ENCODE measurements around the gene PRKD2.
A peak's percentile ranks its signal among the peaks of the same experiment; 100 is the strongest.
"Not testable (repeated sequence)": the region's sequence is repeated elsewhere in the genome, so short reads cannot be mapped to it uniquely, and the experiment has no call there.

PRKD2 gene

DNA sequence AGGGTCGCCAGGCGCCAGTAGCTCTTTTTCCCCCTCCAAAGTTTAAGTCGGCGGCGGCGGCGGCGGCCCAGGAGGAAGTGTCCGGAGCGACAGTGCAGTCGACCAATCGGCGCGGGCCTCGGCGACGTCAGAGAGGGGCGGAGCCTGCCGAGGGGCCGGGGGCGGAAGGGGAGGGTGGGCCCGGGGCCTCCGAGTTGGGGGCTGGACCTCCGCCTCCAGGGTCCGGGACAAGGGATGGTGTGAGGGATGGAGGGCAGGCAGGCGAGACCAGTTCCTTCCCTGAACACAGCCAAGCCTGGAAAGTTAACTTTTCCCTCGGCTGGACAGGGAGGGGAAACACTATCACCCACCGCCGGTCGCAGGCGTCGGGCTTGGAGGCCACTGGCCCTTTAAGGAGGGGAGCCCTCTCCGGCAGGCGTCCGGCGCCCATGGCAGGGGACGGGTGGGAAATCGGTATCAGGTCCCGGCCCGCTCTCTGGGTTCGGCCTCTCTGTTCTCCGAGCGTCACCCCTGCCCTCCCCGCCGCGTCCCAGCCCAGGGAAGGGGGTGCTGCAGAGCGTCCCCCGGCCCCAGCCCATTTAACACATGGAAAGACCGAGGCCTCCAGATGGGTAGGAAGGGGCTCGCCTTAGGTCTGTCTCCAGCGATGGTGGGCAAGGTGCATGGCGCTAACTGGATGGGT, at the start of gene PRKD2:
Gene PRKD2, minus strand, starts transcription at position 81 of the 682 bp plus-strand sequence. CDS start 744 bp downstream, outside the sequence.
- DNase-seq (ENCODE audit: low spot score) = peak; percentile 86

DNA sequence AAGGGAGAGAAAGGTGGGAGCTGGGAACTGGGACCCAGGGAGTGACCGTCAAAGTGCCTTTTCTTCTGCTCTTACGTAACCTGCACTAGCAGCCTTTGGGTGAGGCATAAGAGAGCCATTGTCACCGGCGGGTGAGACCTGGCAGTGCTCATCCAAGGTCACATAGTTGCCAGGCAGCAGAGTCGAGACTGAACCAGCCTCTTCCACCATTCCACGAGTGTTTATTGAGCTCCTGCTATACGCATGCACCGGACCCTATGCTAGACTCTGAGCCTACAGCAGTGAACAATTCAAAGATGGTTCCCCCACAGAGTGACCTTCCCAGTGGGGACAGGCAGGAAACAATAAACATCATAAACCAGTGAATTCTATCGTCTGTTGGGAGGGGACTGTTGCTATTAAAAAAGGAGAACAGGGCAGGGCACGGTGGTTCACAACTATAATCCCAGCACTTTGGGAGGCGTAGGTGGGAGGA, 47.9 kb upstream of the PRKD2 start:
- DNase-seq (ENCODE audit: low spot score) = no peak

DNA sequence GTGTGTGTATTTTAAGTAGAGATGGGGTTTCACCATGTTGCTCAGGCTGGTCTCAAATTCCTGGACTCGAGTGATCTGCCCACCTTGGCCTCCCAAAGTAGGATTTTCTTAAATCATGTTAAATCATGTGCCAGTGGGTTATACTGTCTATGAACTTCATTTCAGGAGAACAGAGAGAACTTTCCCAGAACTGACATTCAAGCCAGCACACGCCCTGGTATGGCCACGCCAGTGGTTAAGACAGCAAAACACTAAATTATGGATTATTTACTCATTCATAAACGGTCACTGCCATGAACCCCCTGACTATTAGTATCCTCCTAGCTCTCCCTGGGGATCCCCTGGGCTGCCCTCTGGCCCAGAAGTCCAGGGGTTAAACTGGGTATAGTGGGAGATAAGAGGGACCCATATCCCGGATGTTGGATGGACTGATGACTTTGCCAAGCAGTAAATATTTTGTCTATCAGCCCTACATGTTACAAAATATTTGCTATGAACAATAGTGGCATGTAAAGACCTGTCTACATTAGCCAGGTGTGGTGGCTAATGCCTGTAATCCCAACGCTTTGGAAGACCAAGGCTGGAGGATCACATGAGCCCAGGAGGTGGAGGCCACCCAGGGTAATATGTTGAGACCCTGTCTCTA, 45.5 kb upstream of the PRKD2 start:
- DNase-seq (ENCODE audit: low spot score) = no peak

DNA sequence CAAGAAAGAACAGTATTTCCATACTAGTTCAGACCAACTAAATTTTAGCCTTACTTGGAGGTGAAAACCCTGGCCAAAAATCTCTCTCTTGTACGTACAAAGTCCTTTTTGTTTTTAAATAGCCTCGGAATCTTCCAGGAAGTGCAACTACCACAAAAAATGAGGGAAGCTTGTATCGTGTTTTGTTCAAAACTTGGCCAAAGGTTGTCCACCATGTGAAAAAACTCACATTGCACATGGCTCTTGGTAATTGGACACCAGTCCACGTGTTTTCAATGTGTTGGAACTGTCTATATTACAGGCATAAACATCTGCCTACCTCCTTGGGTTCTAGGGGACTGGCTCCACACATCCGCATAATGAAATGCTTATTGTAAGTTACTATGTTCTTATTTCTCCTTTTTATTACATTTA, 44.5 kb upstream of the PRKD2 start:
- no peak for DNase-seq (ENCODE audit: low spot score)

DNA sequence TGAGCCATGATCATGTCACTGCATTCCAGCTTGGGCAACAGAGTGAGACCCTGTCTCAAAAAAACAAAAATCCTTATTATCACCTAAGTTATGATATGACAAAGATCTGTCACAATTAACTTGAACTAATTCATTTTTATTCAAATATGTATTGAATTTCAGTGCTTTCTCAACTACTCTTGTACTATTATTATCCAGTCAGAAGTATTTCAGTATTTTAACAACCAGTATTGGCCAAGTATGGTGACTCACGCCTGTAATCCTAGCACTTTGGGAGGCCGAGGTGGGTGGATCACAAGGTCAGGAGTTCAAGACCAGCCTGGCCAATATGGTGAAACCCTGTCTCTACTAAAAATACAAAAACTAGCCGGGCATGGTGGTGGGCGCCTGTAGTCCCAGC, 44.0 kb upstream of the PRKD2 start:
- not testable (repeated sequence) for DNase-seq (ENCODE audit: low spot score)

DNA sequence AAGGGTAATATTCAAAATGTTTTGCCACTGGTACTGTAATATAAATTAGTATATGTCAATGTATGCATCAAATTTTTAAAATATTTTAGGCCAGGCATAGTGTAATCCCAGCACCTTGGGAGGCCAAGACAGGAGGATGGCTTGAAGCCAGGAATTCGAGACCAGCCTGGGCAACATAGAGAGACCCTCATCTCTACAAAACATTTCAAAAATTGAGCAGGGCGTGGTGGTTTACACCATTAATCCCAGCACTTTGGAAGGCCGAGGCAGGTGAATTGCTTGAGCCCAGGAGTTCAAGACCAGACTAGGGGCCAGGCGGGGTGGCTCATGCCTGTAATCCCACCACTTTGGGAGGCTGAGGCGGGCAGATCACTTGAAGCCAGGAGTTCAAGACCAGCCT, 43.4 kb upstream of the PRKD2 start:
- DNase-seq (ENCODE audit: low spot score) = no peak

DNA sequence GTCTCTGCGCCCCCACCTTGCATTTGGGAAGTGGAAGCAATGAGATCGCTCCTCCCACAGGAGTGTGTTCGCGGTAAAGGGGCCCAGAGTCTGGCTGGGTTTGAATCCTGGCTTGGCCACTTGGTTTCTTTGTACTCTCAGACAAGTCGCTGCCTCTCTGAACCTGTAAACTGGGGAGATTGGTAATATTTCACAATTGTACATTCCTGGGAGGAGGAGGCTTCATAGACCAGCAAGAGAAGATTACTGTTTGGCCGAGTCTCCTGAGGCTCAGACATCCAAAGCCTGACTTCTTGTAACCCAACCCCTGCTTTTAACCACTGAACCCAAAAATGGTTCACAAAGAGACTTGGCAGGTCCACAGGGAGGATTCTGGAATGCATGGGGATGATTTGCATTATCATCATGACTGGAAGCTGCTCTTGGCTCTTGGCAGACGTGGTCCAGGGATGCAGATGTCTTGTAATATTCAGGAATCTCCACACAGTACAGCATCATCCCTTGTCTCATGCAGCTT, 43.0 kb upstream of the PRKD2 start:
- DNase-seq (ENCODE audit: low spot score) = no peak

DNA sequence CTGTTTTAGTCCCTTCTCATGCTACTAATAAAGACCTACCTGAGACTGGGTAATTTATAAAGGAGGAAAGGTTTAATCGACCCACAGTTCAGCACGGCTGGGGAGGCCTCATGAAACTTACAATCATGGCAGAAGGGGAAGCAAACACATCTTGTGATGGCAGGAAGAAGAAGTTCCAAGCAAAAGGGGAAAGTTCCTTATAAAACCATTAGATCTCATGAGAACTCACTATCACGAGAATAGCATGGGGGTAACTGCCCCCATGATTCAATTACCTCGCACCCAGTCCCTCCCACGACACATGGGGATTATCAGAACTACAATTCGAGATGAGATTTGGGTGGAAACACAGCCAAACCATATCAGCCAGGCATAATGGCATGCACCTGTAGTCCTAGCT, 42.3 kb upstream of the PRKD2 start:
- DNase-seq (ENCODE audit: low spot score) = no peak

DNA sequence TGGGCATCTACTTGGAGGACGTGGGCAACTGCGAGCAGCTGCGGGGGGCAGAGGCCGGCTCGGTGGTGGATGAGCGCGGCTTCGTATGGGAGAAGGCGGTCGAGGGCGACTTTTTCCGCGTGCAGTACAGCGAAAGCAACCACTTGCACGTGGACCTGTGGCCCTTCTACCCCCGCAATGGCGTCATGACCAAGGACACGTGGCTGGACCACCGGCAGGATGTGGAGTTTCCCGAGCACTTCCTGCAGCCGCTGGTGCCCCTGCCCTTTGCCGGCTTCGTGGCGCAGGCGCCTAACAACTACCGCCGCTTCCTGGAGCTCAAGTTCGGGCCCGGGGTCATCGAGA, 39.6 kb upstream of the PRKD2 start:
- no peak for DNase-seq (ENCODE audit: low spot score)

DNA sequence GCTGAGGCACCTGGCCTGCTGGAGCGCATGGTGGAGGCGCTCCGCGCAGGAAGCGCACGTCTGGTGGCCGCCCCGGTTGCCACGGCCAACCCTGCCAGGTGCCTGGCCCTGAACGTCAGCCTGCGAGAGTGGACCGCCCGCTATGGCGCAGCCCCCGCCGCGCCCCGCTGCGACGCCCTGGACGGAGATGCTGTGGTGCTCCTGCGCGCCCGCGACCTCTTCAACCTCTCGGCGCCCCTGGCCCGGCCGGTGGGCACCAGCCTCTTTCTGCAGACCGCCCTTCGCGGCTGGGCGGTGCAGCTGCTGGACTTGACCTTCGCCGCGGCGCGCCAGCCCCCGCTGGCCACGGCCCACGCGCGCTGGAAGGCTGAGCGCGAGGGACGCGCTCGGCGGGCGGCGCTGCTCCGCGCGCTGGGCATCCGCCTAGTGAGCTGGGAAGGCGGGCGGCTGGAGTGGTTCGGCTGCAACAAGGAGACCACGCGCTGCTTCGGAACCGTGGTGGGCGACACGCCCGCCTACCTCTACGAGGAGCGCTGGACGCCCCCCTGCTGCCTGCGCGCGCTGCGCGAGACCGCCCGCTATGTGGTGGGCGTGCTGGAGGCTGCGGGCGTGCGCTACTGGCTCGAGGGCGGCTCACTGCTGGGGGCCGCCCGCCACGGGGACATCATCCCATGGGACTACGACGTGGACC, 39.1 kb upstream of the PRKD2 start:
- DNase-seq (ENCODE audit: low spot score) = no peak

DNA sequence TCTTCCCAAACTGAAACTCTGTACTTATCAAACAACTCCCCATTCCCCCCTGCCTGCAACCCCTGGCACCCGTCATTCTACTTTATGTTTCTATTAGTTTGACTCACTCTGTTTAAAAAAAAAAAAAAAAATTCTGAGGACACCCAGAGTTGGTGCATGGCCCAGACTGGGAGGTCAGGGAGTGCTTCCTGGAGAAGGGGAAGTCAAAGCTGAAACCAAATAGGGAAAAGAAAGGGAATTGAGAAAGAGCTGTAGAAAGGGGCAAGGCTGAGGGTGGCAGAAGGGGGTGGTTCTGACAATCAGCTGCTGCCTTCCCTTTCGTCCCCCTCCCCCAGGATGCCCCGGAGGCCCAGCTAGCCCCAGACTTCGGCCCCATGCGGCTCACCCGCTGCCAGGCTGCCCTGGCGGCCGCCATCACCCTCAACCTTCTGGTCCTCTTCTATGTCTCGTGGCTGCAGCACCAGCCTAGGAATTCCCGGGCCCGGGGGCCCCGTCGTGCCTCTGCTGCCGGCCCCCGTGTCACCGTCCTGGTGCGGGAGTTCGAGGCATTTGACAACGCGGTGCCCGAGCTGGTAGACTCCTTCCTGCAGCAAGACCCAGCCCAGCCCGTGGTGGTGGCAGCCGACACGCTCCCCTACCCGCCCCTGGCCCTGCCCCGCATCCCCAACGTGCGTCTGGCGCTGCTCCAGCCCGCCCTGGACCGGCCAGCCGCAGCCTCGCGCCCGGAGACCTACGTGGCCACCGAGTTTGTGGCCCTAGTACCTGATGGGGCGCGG, 38.4 kb upstream of the PRKD2 start:
- no peak for DNase-seq (ENCODE audit: low spot score)

DNA sequence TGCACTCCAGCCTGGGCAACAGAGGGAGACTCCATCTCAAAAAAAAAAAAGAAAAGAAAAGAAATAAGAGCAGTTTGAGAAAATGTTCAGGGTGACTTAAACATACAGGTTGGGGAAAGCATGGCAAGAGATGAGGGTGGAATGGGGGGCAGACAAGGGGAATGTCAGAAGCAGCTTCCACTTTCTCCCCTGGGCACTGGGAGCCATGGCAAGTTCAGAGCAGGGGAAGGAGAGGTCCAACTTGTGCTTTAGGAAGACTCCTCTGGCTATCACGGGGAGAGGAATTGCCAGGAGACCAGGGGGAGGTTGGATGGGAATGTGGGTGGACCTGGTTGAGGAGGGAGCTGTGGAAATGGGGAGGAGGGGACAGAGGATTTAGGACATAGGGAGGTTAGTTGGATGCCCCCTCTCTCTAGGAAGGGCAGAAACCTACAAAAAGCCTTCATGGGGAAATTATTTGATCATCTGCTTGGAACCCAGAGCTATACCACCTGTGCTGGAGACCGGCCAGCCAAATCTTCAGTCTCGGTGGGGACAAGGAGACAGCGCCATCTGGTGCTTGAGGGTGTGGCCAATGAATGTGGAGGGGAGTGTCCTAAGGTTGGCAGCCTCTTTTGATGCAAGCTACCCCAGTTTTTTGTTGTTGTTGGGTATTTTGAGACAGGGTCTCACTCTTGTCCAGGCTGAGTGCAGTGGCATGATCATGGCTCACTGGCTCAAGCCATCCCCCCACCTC, 36.7 kb upstream of the PRKD2 start:
- DNase-seq (ENCODE audit: low spot score) = peak; percentile 34

DNA sequence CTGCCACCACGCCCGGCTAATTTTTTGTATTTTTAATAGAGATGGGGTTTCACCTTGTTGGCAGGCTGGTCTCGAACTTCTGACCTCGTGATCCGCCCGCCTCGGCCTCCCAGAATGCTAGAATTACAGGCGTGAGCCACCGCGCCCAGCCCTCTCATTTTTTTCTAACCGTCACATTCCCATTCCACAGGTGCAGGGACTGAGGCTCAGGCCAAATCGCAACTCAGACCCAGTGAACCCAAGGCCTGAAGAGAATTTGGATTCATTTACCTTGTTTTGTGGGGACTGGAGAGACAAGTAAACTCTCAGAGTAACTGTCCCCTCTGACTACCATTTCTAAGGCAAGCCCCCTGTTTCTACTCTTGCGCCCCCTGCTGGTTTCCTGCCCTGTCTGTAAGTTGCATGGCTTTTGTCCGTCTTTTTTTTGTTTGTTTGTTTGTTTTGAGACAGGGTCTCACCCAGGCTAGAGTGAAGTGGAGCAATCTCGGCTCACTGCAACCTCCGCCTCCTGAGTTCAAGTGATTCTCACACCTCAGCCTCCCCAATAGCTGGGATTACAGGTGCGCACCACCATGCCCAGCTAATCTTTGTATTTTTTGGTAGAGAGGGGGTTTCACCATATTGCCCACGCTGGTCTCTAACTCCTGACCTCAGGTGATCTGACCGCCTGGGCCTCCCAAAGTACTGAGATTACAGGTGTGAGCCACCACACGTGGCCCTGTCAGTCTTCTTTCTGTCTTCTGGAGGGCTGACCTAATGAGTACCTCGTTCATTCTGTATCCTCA, 31.6 kb upstream of the PRKD2 start:
- peak; percentile 62 for DNase-seq (ENCODE audit: low spot score)

DNA sequence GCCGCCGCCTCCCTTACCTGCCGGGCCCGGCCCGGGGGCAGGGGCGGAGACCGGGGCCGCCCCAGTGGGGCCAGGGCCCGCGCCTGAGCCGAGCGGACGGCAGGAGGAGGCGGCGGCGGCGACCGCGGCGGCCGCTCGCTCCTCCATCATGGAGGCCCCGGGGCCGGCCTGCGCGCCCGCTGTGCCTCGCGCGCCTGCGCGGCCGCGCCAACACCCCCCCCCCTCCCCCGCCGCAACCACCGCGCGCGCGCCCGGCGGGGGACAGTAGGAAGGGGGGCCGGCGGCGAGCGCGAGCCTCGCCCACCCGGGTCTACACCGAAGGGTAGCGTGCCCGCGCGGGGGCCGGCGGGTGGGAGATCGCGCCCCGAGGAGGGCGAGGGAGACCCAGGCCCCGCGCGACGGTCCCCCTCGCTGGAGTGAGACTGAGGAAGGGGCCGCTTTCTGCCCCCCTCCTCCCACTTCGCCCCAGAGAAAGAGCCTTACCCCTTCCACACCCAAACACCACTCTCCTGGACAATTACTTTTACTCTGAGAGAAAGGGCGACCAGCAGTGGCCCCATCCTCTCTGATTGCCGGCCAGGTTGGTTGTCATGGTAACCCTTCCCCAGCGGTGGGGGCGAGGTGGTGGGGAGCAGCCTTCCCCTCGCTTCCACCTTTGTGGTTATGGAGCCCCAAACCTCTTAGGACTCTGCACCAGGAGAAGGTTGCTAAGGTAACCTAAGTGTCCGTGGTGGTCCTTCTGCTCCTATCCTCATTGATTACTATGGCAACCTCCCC, 29.6 kb upstream of the PRKD2 start, which contains the start of gene STRN4:
Gene STRN4, minus strand, starts transcription at position 170 of the 777 bp plus-strand sequence. Its CDS starts 20 bp downstream, at position 150.
- DNase-seq (ENCODE audit: low spot score) = peak; percentile 40

DNA sequence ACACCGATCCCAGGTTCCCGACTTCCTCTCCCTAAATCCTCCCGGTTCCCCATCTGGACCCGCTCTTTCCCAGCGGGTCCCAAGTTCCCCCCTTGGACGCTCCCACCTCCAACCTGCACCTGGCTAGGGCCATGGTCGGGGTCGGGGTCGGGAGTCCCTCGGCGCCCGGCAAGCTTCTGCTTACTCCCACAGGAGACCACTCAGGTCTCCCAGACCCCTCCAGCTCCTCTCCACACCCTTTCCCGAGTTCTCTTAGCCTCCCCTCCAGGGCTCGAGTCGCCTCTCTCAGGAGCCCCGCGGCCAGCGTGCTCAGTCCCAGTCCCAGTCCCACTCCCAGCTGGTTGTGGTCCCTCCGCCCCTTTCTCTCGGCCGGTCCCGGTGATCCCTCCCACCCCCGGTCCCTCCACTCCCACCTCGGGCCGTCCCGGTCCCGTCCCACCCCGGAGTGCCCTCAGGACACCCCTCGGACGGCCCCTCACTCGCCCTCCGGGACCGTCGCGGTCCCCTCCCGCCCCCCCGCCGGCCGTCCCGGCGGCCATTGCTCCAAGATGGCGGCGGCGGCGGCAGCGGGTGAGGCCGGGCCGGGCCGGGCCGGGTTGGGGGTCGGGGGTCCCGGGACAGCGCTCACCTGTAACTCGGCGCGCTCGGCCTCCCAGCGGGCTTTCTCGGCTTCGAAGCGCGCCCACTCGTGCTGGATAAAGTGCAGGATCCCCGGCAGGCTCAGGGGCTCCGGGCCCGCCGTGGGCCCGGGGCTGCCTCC, 28.8 kb upstream of the PRKD2 start, which contains the start of gene FKRP:
Gene FKRP, plus strand, starts transcription at position 537 of the 760 bp plus-strand sequence. CDS start 9,394 bp downstream, outside the sequence.
- DNase-seq (ENCODE audit: low spot score) = peak; percentile 11

DNA sequence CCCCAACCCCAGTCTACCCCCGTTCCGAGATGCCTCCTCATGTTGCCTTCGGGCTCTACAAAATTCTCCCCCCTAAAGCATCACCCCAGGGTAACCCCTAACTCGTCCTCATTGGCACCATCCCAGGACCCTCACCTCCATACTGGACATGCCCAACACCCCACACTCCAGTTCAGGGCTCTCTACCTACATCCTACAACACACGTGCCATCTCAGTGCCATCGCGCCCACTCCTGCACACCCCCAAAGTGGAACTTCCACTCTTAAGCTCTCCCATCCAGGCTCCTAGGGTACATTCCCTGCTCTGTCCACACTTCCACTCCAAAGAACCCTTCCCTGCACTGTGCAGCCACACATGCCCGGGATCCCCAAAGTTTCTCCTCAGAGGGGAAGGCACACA, 28.1 kb upstream of the PRKD2 start:
- DNase-seq (ENCODE audit: low spot score) = no peak

DNA sequence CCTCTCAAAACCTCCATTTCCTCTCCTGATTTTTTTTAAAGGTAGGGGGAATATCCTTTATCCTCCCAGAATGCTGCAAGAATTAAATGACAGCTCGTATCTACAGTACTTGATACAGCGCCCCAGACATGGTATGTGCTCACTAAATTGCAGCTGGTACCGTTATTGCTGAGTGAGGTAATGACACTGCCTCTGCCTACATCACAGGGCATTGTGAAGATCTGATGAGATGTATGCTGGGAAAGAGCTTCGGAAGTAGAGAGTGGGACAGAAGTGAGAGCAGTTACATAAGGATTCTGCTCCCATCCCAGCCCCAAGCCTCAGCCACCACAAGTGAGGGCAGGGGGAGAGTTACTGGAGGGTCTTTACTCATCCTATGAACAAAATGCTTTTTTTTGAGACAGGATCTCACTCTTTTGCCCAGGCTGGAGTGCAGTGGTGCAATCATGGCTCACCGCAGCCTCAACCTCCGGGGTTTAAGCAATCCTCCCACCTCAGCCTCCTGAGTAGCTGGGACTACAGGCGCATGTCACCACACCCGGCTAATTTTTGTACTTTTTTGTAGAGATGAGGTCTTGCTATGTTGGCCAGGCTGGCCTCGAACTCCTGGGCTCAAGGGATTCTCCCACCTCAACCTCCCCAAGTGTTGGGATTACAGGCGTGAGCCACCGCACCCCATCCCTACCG, 27.2 kb upstream of the PRKD2 start:
- no peak for DNase-seq (ENCODE audit: low spot score)

DNA sequence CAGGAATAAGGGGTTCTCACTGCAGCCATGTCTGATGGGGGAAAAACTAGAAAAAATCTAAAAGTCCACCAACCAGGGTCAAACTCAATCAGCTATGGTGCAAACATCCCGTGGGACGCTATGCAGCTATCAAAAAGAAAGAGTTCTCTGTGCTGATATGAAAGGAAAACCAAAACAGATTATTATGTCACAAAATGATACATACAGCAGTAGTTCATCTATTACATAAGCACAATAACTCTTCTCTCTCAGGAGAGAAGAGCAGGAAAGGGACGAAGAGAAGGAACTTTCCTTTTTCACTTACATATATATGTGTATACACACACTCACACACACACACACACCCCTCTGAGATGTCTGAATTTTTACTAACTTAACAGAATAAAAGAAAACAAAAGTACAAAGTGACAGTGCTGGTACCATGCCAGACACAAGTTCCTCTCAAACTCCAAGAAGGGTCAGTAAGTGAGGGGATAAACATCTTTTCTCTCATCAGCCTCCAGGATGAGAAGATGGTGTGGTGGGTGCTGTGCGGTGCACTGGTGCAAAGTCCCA, 26.1 kb upstream of the PRKD2 start:
- no peak for DNase-seq (ENCODE audit: low spot score)

Data from Ammon's horn (tissue), 1 donor.